GM18870 (cell line): ENCODE measurements around the gene REC8.

ENCODE experiments used
- ATAC-seq: cut with Tn5 transposase; IDR thresholded peaks from one replicate; pipeline ENCODE4 v1.9.1; 2021; ENCODE audit warnings: moderate library complexity; ENCODE audit not compliant: unreplicated experiment

The REC8 gene

GRCh38 chr14:24138396-24139271 lies 33.2 kb upstream of the REC8 start:
- no peak for ATAC-seq

GRCh38 chr14:24139272-24139934 lies 32.5 kb upstream of the REC8 start:
- no peak for ATAC-seq

GRCh38 chr14:24141097-24141880 lies 30.6 kb upstream of the REC8 start, which contains the start of gene EMC9:
Gene EMC9 (minus strand): TSS chr14:24141591. CDS start chr14:24141304, 287 bp downstream.
- ATAC-seq, result peak; percentile 79

GRCh38 chr14:24143511-24143910 lies 28.4 kb upstream of the REC8 start:
- ATAC-seq, result no peak

GRCh38 chr14:24144451-24144850 lies 27.4 kb upstream of the REC8 start:
- ATAC-seq, result no peak

- ATAC-seq, result no peak
Observed at GRCh38 chr14:24145219-24145618, 26.7 kb upstream of the REC8 start.

GRCh38 chr14:24145690-24146452 lies 26.0 kb upstream of the REC8 start:
- ATAC-seq, result no peak

GRCh38 chr14:24146453-24146977 lies 25.4 kb upstream of the REC8 start, which contains the start of gene PSME2:
Gene PSME2 (minus strand): TSS chr14:24146610. CDS start chr14:24146581, 29 bp downstream.
- ATAC-seq, result peak; percentile 52

GRCh38 chr14:24146978-24147760 lies 24.7 kb upstream of the REC8 start, which contains the start of gene RNF31:
Gene RNF31 (plus strand): TSS chr14:24147498. CDS start chr14:24147699, 201 bp downstream.
- ATAC-seq, result peak; percentile 75

GRCh38 chr14:24147761-24148428 lies 24.0 kb upstream of the REC8 start:
- no peak for ATAC-seq

- ATAC-seq, result no peak
Observed at GRCh38 chr14:24149302-24149969, 22.4 kb upstream of the REC8 start.

- ATAC-seq, result no peak
Observed at GRCh38 chr14:24150061-24150460, 21.8 kb upstream of the REC8 start.

- ATAC-seq, result no peak
Observed at GRCh38 chr14:24150567-24150966, 21.3 kb upstream of the REC8 start.

- ATAC-seq, result no peak
Observed at GRCh38 chr14:24150993-24151392, 20.9 kb upstream of the REC8 start.

GRCh38 chr14:24151404-24152080 lies 20.3 kb upstream of the REC8 start:
- no peak for ATAC-seq

GRCh38 chr14:24155100-24155499 lies 16.8 kb upstream of the REC8 start:
- ATAC-seq, result no peak

- ATAC-seq, result no peak
Observed at GRCh38 chr14:24156840-24157239, 15.0 kb upstream of the REC8 start.

- ATAC-seq, result no peak
Observed at GRCh38 chr14:24157331-24157730, 14.5 kb upstream of the REC8 start.
